ENCODE data around the gene B4GALT6. TPM values are rescaled to one million over a fixed set of nuclear protein-coding genes. Genes with fewer than 3 reads are reported as not detected.

The B4GALT6 gene
- total and polyA plus RNA-seq, 2 of the 4 experiments (the other 2 are of a cell fraction) = 1.1 to 3.9 TPM

DNA sequence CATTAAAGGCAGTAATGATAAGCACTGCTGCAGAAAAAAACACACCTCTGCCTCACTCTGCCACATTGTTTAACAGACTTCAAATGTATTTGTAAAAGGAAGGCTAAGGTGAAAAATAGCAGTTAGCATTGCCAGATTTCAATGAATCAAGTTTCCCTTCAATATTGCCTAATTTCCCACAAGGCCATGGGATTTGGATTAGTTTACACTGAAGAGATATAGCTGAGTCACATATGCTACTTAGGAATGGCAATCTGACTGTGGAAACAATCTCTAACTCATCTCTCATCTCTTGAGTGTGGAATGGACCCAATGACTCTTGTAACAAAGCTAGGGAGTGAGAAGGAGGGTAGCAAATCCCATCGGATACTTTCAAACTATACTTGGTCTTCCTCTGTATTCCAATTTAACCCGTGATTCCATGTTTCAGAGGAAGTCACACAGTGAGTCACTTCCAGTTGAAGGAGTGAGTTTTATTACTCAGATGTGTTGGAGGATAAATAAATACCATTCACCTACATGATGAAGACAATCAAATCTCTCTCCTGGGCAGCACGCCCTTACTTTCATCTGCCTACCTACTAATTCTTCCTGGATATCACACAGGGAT, 5.1 kb downstream of the B4GALT6 start:
- Histone ChIP-seq H3K18ac (ENCODE audit: low read depth, low read length) (no peak overlapping the region), H2BK120ac (ENCODE audit: low read depth, low read length) (no peak overlapping the region), H2AK9ac (replicated peaks; ENCODE audit: low read depth, low read length, poor library complexity) (no peak overlapping the region), H4K20me1 (ENCODE audit: insufficient read depth, low read length) (no peaks in the 10 kb centered on the region), H3K9me3 (ENCODE audit: control insufficient read depth, insufficient read depth, low read length) (no peaks in the 10 kb centered on the region), H3K4me3 (ENCODE audit: insufficient read depth, low read depth, low read length) (no peak overlapping the region), H3K14ac (replicated peaks; ENCODE audit: low read depth, low read length) (no peak overlapping the region), H3K4ac (ENCODE audit: low read depth, low read length) (no peak overlapping the region), H3K27me3 (ENCODE audit: control insufficient read depth, insufficient read depth, low read length) (peaks cover 9% of the 10 kb centered on the region), H3K4me2 (ENCODE audit: low read depth, low read length) (no peak overlapping the region), H4K8ac (ENCODE audit: low read depth in 2 of 2, low read length in 2 of 2) (no peak overlapping the region), H3K56ac (ENCODE audit: extremely low read depth, insufficient read depth, low read length) (no peak overlapping the region), H4K91ac (ENCODE audit: insufficient read depth, low read depth, low read length) (no peak overlapping the region), H2BK20ac (ENCODE audit: low read depth, low read length) (no peak overlapping the region), H2AFZ (replicated peaks; ENCODE audit: low read length, poor library complexity) (no peak overlapping the region), H4K5ac (ENCODE audit: low read depth, low read length) (no peak overlapping the region), H3K9me1 (ENCODE audit: insufficient read depth, low read length) (no peaks in the 10 kb centered on the region), H3K27ac (ENCODE audit: insufficient read depth, low read length) (no peak overlapping the region), H2BK15ac (ENCODE audit: low read depth, low read length) (no peak overlapping the region), H3K9ac (ENCODE audit: low read depth, low read length) (no peak overlapping the region), H3K4me1 (ENCODE audit: control insufficient read depth, insufficient read depth, low read length) (no peaks in the 10 kb centered on the region), H3K36me3 (ENCODE audit: control insufficient read depth, insufficient read depth, low read length) (no peaks in the 10 kb centered on the region), H2AK5ac (ENCODE audit: low read depth, low read length) (no peak overlapping the region), H2BK5ac (ENCODE audit: low read depth, low read length, poor library complexity, severe bottlenecking) (no peak overlapping the region), H3K79me1 (ENCODE audit: low read depth in 1 of 2, low read length in 2 of 2) (no peaks in the 10 kb centered on the region), H3K23ac (ENCODE audit: low read depth, low read length) (no peak overlapping the region)
- in situ Hi-C loops (cut with MboI; ENCODE audit: low sequenced_read_pairs) = no loop called here
- no TSS peak for BruUV-seq (replicated peaks)
- no CpG with 5 or more reads among the region's 3 CpGs for WGBS, 2 experiments (ENCODE audit: extremely low coverage in 2 of 2, insufficient read length in 1 of 2)
- TF ChIP-seq, protein P1, sequence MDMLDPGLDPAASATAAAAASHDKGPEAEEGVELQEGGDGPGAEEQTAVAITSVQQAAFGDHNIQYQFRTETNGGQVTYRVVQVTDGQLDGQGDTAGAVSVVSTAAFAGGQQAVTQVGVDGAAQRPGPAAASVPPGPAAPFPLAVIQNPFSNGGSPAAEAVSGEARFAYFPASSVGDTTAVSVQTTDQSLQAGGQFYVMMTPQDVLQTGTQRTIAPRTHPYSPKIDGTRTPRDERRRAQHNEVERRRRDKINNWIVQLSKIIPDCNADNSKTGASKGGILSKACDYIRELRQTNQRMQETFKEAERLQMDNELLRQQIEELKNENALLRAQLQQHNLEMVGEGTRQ (IDR thresholded peaks at IDR 0.05; ENCODE audit: low read depth, low read length) = no peak
- TF ChIP-seq RAD21 (IDR thresholded peaks at IDR 0.05; ENCODE audit: low read length) = no peak
- TF ChIP-seq CEBPB (IDR thresholded peaks at IDR 0.05; ENCODE audit: low read depth, low read length) = peak; percentile 67
- DNase-seq (peak; percentile 46), ATAC-seq (ENCODE audit: low read depth) (peak; percentile 57)
- intact Hi-C loops (cut with micrococcal nuclease) = no loop called here
- ChIA-PET CTCF (no interaction called here), POLR2A (ENCODE audit: unreplicated experiment) (no interaction called here)
- dilution Hi-C loops (cut with HindIII; ENCODE audit: low sequenced_read_pairs, unreplicated experiment) = no loop called here
